Uterus (tissue), 4 donors: ENCODE measurements around the gene BBS9. TPM values are rescaled to one million over a fixed set of nuclear protein-coding genes. Genes with fewer than 3 reads are reported as not detected.

Experiments used
- DNase-seq, 2 donors: peaks; one replicate each; pipeline ENCODE4 v3.0.0-alpha.2; 2019 to 2020
- H3K27ac ChIP-seq, 2 donors: fragments of 200-600 bp; sonication (generic); 1 replicate in 1 of 2; 2 replicates in 1 of 2; pipeline ENCODE4 v1.5.1; 2016 to 2018
- H3K27me3 ChIP-seq, 2 donors: fragments of 200-600 bp; sonication (generic); one replicate each; pipeline ENCODE4 v1.5.1; 2018 to 2019; ENCODE audit warnings: control low read depth in 1 of 2
- H3K36me3 ChIP-seq, 2 donors: fragments of 200-600 bp; sonication (generic); one replicate each; pipeline ENCODE4 v1.5.1; 2019; ENCODE audit warnings: control low read depth in 1 of 2
- H3K4me1 ChIP-seq, 2 donors: fragments of 200-600 bp; sonication (generic); one replicate each; pipeline ENCODE4 v1.5.1; 2018 to 2019; ENCODE audit warnings: control low read depth in 1 of 2
- H3K4me3 ChIP-seq, 2 donors: fragments of 200-600 bp; sonication (generic); 1 replicate in 1 of 2; 2 replicates in 1 of 2; pipeline ENCODE4 v1.5.1; 2018 to 2019; ENCODE audit warnings: mild to moderate bottlenecking in 1 of 2
- H3K9me3 ChIP-seq, 2 donors: fragments of 200-600 bp; sonication (generic); one replicate each; pipeline ENCODE4 v1.5.1; 2019; ENCODE audit warnings: control low read depth in 1 of 2
- CTCF ChIP-seq, 4 experiments: fragments of 200-600 bp in 2 of 4; fragments of 450-650 bp in 2 of 4; sonication (generic) in 2 of 4; IDR thresholded peaks; one replicate each; pipeline ENCODE4 v1.5.1; 2016 to 2019; ENCODE audit warnings: antibody characterized with exemption in 4 of 4, mild to moderate bottlenecking in 2 of 4, moderate library complexity in 1 of 4
- POLR2A ChIP-seq, 2 donors: fragments of 450-650 bp; IDR thresholded peaks; one replicate each; pipeline ENCODE4 v1.6.1; 2016; ENCODE audit warnings: antibody characterized with exemption in 2 of 2, mild to moderate bottlenecking in 1 of 2, moderate library complexity in 1 of 2
- intact Hi-C: fragments of 100-400 bp; cut with DNase I; formaldehyde crosslinking; loops from one replicate; pipeline ENCODE4 v1.15.1; 2023; ENCODE audit warnings: low total_unique reads
- total RNA-seq, 4 donors: library from RNA; depleted of rRNA in 3 of 4; stranded (reverse); fragments of >200 nt in 3 of 4; gene quantifications; one replicate each; pipeline versions ENCODE4 v1.1.0 to v1.2.4, GENCODE V29; 2014 to 2023
- donor health status: DM: yes; HTN: yes; CAD: no.

The BBS9 gene
- total RNA-seq, 4 donors from 2014 or later = 24.1 to 77.4 (median 39.4) TPM

DNA sequence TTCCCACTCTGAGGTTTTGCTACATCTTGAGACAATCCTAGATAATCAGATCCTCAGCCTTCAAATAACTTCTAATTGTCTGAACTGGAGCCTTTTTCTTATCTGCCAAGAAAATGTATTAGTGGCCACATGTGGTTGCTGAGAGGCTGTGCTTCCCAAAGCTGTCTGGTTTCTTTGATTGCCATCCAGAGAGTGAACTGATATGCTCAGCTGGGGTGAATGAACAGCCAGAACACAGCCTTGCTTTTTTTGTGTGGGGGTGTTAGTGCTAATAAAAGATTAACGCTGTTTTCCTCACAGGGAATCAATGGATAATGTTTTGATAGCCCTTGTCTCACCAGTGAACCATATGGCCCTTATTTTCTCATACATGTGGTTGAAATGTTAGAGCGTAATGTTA, 66.9 kb downstream of the BBS9 start:
- H3K4me1 ChIP-seq = no peaks in the 10 kb centered on the region
- TF ChIP-seq CTCF (IDR thresholded peaks at IDR 0.05) (no peak), POLR2A (IDR thresholded peaks at IDR 0.05) (no peak)
- no peaks in the 10 kb centered on the region for H3K36me3 ChIP-seq
- no peak overlapping the region for H3K4me3 ChIP-seq
- no peak for DNase-seq
- no peak overlapping the region for H3K27ac ChIP-seq
- no peaks in the 10 kb centered on the region for H3K27me3 ChIP-seq
- no peaks in the 10 kb centered on the region for H3K9me3 ChIP-seq
- intact Hi-C loops = no loop called here

DNA sequence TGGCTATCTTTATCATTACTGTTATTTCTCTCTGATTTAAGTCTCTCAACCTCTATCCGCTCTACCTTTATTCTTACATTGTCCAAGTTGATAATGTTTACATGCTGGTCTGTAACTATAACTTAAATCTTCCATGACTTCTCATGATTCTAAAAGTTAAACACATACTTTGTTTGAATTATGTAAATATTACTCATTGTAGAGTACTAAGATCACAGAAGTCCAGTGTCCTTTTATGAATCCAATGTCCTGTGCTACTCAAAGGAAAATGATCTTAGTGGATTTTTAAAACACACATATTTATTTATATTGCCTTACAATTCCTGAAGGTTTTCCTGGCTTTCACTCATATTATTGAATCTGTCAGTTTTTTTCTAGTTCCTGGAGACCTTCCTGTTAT, 70.9 kb downstream of the BBS9 start:
- intact Hi-C loops = no loop called here
- DNase-seq = no peak
- Histone ChIP-seq H3K36me3 (no peaks in the 10 kb centered on the region), H3K4me1 (no peaks in the 10 kb centered on the region), H3K4me3 (no peak overlapping the region), H3K27ac (no peak overlapping the region), H3K9me3 (no peaks in the 10 kb centered on the region), H3K27me3 (no peaks in the 10 kb centered on the region)
- TF ChIP-seq CTCF (IDR thresholded peaks at IDR 0.05) = no peak
- TF ChIP-seq POLR2A (IDR thresholded peaks at IDR 0.05) = no peak

DNA sequence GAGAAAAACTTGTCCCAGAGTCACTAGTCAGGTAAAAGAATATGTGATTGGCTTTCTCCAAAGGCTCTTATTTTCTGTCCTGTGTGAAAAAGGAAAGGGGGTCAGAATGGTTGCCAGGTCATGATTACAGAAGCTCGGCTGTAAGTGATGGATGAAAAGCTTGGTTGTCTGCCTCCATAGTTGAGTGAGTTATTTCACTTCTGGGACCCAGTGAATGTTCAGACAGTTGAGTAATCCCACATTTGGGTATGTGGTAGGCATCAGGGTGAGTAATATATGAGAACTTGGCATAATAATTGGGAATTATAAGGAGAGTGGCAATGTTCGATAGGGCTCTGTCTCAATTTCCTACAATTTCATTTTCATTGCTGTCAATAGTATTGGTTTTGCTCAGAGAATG, 72.5 kb downstream of the BBS9 start:
- no peak for DNase-seq
- H3K36me3 ChIP-seq = no peaks in the 10 kb centered on the region
- H3K9me3 ChIP-seq = no peaks in the 10 kb centered on the region
- H3K27ac ChIP-seq = no peak overlapping the region
- no peaks in the 10 kb centered on the region for H3K4me1 ChIP-seq
- TF ChIP-seq POLR2A (IDR thresholded peaks at IDR 0.05) = no peak
- no peak for TF ChIP-seq CTCF (IDR thresholded peaks at IDR 0.05)
- intact Hi-C loops = no loop called here
- H3K4me3 ChIP-seq = no peak overlapping the region
- H3K27me3 ChIP-seq = no peaks in the 10 kb centered on the region

GRCh38 chr7:33210958-33211357, 81.6 kb downstream of the BBS9 start:
- H3K9me3 ChIP-seq = peaks cover 0 to 8% of the 10 kb centered on the region in 2 donors
- no peak overlapping the region for H3K27ac ChIP-seq
- H3K4me1 ChIP-seq = no peaks in the 10 kb centered on the region
- DNase-seq = no peak
- no peak overlapping the region for H3K4me3 ChIP-seq
- H3K27me3 ChIP-seq = no peaks in the 10 kb centered on the region
- intact Hi-C loops = no loop called here
- H3K36me3 ChIP-seq = no peaks in the 10 kb centered on the region
- TF ChIP-seq POLR2A (IDR thresholded peaks at IDR 0.05) (no peak), CTCF (IDR thresholded peaks at IDR 0.05) (no peak)

GRCh38 chr7:33212144-33212543, 82.8 kb downstream of the BBS9 start:
- no peak for DNase-seq
- Histone ChIP-seq H3K4me3 (no peak overlapping the region), H3K36me3 (no peaks in the 10 kb centered on the region), H3K27ac (no peak overlapping the region), H3K9me3 (peaks cover 0 to 8% of the 10 kb centered on the region in 2 donors), H3K27me3 (no peaks in the 10 kb centered on the region), H3K4me1 (no peaks in the 10 kb centered on the region)
- TF ChIP-seq CTCF (IDR thresholded peaks at IDR 0.05) (no peak), POLR2A (IDR thresholded peaks at IDR 0.05) (no peak)
- intact Hi-C loops = no loop called here
